Retinal pigment epithelial cell (primary cell): ENCODE results near the gene RNF150.

Experiments
- DNase-seq: peaks from one replicate; pipeline ENCODE4 v3.0.0-alpha.2; 2010; ENCODE audit warnings: low read depth
- H3K4me3 ChIP-seq: 2 replicates; pipeline ENCODE4 v1.5.1; 2011; ENCODE audit warnings: mild to moderate bottlenecking, low read length, control low read depth, moderate library complexity
- CTCF ChIP-seq: conservative IDR thresholded peaks from 2 replicates; pipeline ENCODE4 v1.5.1; 2011; ENCODE audit warnings: low read depth, low read length, control low read depth, inconsistent platforms

RNF150 gene

GRCh38 chr4:140862177-140862442 lies 271.2 kb downstream of the RNF150 start:
- no peak for DNase-seq
- H3K4me3 ChIP-seq: no peak overlapping the region
- no peak for TF ChIP-seq CTCF

DNA sequence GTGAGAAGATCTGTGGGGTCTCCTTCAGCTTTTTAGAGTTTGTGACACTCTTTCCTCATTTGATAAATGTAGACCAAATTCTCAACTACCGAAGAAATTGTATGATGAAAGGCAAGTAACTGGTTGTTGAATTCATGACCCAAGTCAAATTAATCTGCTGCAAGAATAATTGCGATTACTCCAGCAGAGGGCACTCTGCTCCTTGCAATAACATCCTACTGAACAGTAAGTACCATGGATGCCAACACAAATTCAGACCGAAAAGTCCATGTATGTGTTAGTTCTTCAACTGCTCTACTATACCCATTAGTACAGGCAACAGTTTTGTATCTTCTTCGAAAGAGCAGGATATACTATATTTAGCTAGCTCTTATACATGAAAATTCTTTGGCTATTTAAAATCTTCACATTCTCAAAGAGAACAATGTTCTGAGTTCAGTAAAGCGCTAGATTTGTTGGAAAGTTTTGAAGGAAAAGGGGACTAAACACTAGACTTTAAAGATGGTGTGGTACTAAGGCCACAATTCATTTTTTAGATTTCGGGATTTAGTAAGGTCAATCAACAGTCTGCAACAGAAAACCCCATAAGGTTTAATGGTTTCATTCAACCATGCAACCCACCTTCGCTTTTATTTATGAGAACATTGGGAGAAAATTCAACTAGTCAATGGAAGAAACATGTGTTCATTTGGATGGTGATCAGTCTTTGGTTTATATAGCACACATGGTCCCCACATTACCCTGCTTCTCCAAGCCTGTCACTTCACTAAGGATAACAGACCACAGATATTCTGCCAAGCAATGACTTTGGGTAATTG lies 271.7 kb downstream of the RNF150 start:
- no peak overlapping the region for H3K4me3 ChIP-seq
- TF ChIP-seq CTCF: peak; percentile 74
- peak; percentile 69 for DNase-seq

DNA sequence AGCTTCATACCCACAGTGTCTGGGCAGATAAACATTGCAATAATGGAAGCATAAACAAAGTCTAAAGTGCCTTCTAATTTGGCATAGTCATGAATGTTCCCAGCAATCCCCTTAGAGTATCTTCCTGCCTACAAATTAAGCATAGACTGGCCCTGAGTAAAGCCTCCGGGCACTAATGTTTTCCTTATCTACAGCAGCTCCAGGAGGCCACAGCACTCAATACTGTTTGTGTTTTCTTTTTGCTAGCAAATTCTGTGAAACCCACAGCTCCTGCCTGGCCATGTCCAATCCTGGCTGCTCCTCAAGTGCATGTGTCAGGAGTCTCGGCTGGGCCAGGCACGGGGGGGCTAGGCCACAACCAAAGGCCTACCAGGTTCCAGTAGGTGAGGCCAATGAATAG lies 274.4 kb downstream of the RNF150 start:
- no peak overlapping the region for H3K4me3 ChIP-seq
- no peak for DNase-seq
- no peak for TF ChIP-seq CTCF

DNA sequence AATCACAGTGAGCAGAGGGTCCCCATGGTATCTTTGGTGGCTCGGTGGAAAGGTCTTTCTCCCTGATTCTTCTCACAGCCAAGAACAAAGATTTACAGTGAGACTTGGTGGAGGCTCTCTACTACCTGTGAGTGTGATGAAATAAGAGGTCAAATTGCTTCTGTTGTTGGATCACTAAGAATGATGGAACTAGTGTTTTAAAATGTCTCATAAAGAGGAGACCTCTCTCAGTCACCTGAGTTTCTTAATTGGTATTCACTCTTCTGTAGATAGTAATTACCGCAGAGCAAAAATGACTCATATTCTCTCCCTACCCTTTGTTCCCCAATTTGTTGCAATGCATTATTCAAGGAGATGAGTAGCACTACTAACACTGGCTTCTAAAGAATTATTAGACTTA lies 276.2 kb downstream of the RNF150 start:
- TF ChIP-seq CTCF: no peak
- DNase-seq: no peak
- H3K4me3 ChIP-seq: no peak overlapping the region

- DNase-seq: peak; percentile 85
- no peak for TF ChIP-seq CTCF
- H3K4me3 ChIP-seq: no peak overlapping the region
Observed at GRCh38 chr4:140856621-140857062, 276.6 kb downstream of the RNF150 start.

DNA sequence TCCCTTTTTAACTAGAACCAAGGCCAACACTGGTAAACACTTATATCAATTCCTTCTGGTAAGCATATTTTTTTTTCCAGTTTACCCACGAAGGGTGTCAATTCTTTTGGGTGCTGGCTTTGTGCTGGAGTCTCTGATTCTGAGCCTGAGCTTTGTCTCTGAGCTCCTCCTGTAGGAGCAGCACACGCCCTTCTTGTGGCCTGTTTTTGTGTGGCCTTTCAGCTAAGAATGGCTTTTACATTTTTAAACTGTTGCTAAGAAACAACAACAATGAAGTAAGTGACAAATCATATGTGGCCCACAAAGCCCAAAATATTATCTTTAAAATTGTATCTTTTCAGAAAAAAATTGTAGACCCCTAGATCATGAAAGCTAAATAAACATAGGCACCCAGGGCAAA lies 279.1 kb downstream of the RNF150 start:
- no peak overlapping the region for H3K4me3 ChIP-seq
- no peak for DNase-seq
- no peak for TF ChIP-seq CTCF

DNA sequence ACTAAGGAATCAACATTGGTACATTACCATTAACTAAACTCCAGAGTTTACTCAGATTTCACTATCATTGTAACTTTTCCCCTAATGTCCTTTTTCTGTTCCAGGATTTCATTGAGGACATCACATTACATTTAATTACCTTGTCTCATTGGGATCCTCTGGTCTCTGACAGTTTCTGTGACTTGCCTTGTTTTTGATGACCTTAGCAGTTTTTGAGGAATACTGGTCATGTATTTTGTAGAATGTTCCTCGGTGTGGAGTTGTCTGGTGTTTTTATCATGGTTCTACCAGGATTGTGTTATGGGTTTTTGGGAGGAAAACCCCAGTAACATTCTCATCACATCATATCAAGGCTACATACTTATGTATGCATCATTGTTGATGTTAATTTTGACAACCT lies 281.5 kb downstream of the RNF150 start:
- DNase-seq: no peak
- H3K4me3 ChIP-seq: no peak overlapping the region
- no peak for TF ChIP-seq CTCF
